ENCODE measurements around the gene RANBP10. TPM values are rescaled to one million over a fixed set of nuclear protein-coding genes. Genes with fewer than 3 reads are reported as not detected.

RANBP10 gene
- total RNA-seq, 1 experiment from 2014 or later: 15.6 TPM

GRCh38 chr16:67713647-67714273, 92.6 kb downstream of the RANBP10 start:
- Histone ChIP-seq H2BK15ac (ENCODE audit: low read depth, low read length) (no peak overlapping the region), H2BK5ac (ENCODE audit: insufficient read length, low read length) (no peak overlapping the region), H3K23ac (ENCODE audit: insufficient read length, low read depth, low read length) (no peak overlapping the region), H3K14ac (ENCODE audit: insufficient read depth, low read length) (no peak overlapping the region), H2BK12ac (ENCODE audit: insufficient read length, low read depth, low read length) (no peak overlapping the region), H3K9me3 (ENCODE audit: control insufficient read depth, low read depth, low read length) (no peaks in the 10 kb centered on the region), H4K20me1 (ENCODE audit: control insufficient read depth, insufficient read depth, insufficient read length) (no peaks in the 10 kb centered on the region), H2BK20ac (ENCODE audit: low read depth, low read length, poor library complexity, severe bottlenecking) (no peak overlapping the region), H3K56ac (ENCODE audit: insufficient read length, low read depth, low read length) (no peak overlapping the region), H3K18ac (ENCODE audit: insufficient read length, low read depth, low read length) (no peak overlapping the region), H2AFZ (ENCODE audit: low read length) (no peak overlapping the region), H3K9ac (ENCODE audit: extremely low read depth, insufficient read length, low read length) (no peak overlapping the region), H3K79me2 (ENCODE audit: insufficient read depth, low read length) (peaks cover 14% of the 10 kb centered on the region; the same call in 1 of the 2 replicates), H2AK5ac (ENCODE audit: insufficient read length, low read length) (no peak overlapping the region), H2BK120ac (ENCODE audit: low read depth, low read length, poor library complexity, severe bottlenecking) (no peak overlapping the region), H3K4ac (ENCODE audit: low read depth, low read length) (no peak overlapping the region), H3T11ph (ENCODE audit: low read length) (no peak overlapping the region), H4K5ac (ENCODE audit: insufficient read length, low read depth, low read length) (no peak overlapping the region), H3K79me1 (ENCODE audit: insufficient read depth, low read depth, low read length, poor library complexity, severe bottlenecking) (no peaks in the 10 kb centered on the region), H3K4me2 (ENCODE audit: insufficient read depth, insufficient read length, low read length) (no peak overlapping the region), H4K8ac (replicated peaks; ENCODE audit: insufficient read length, low read depth, low read length) (no peak overlapping the region), H3K23me2 (ENCODE audit: insufficient read length, low read depth, low read length, poor library complexity, severe bottlenecking) (peaks cover 6% of the 10 kb centered on the region), H3K27me3 (ENCODE audit: insufficient read depth, low read length) (no peaks in the 10 kb centered on the region; the same call in 1 of the 2 replicates), H3K27ac (ENCODE audit: insufficient read length, low read depth, low read length) (no peak overlapping the region), H3K4me1 (ENCODE audit: insufficient read depth, low read length) (peaks cover 4% of the 10 kb centered on the region; the same call in 1 of the 2 replicates), H4K91ac (ENCODE audit: insufficient read length, low read depth, low read length) (no peak overlapping the region)
- Mint-ChIP-seq H3K9me3 (no peaks in the 10 kb centered on the region), H3K4me3 (no peak overlapping the region), H3K36me3 (ENCODE audit: insufficient read depth in 1 of 3, low read depth in 3 of 3) (peaks cover 4 to 14% (median 7%) of the 10 kb centered on the region in 3 experiments; a peak in 4 of 7 replicates), H3K27me3 (ENCODE audit: low read depth) (no peaks in the 10 kb centered on the region), H3K27ac (no peak overlapping the region; a peak in 1 of 7 replicates), H3K4me1 (peaks cover 31 to 32% of the 10 kb centered on the region in 2 experiments)
- WGBS (ENCODE audit: extremely low coverage, insufficient read length, low lambda C conversion rate): no CpG with 5 or more reads among the region's 5 CpGs
- TF ChIP-seq, protein P1, sequence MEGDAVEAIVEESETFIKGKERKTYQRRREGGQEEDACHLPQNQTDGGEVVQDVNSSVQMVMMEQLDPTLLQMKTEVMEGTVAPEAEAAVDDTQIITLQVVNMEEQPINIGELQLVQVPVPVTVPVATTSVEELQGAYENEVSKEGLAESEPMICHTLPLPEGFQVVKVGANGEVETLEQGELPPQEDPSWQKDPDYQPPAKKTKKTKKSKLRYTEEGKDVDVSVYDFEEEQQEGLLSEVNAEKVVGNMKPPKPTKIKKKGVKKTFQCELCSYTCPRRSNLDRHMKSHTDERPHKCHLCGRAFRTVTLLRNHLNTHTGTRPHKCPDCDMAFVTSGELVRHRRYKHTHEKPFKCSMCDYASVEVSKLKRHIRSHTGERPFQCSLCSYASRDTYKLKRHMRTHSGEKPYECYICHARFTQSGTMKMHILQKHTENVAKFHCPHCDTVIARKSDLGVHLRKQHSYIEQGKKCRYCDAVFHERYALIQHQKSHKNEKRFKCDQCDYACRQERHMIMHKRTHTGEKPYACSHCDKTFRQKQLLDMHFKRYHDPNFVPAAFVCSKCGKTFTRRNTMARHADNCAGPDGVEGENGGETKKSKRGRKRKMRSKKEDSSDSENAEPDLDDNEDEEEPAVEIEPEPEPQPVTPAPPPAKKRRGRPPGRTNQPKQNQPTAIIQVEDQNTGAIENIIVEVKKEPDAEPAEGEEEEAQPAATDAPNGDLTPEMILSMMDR (conservative IDR thresholded peaks at IDR 0.05): no peak
- no peak for DNase-seq
